GM10847 (cell line): ENCODE measurements around the gene ANKRD39.

Experiments used
- POLR2A ChIP-seq: IDR thresholded peaks from 2 replicates; pipeline ENCODE4 v1.6.1; 2011; ENCODE audit not compliant: insufficient read length; ENCODE audit errors: extremely low read depth

Gene ANKRD39

GRCh38 chr2:96891591-96892333 is 33.9 kb upstream of the ANKRD39 start:
- TF ChIP-seq POLR2A, result no peak

- no peak for TF ChIP-seq POLR2A
Measured at GRCh38 chr2:96890726-96891385, 33.0 kb upstream of the ANKRD39 start.

- no peak for TF ChIP-seq POLR2A
Measured at GRCh38 chr2:96890252-96890651, 32.4 kb upstream of the ANKRD39 start.

DNA sequence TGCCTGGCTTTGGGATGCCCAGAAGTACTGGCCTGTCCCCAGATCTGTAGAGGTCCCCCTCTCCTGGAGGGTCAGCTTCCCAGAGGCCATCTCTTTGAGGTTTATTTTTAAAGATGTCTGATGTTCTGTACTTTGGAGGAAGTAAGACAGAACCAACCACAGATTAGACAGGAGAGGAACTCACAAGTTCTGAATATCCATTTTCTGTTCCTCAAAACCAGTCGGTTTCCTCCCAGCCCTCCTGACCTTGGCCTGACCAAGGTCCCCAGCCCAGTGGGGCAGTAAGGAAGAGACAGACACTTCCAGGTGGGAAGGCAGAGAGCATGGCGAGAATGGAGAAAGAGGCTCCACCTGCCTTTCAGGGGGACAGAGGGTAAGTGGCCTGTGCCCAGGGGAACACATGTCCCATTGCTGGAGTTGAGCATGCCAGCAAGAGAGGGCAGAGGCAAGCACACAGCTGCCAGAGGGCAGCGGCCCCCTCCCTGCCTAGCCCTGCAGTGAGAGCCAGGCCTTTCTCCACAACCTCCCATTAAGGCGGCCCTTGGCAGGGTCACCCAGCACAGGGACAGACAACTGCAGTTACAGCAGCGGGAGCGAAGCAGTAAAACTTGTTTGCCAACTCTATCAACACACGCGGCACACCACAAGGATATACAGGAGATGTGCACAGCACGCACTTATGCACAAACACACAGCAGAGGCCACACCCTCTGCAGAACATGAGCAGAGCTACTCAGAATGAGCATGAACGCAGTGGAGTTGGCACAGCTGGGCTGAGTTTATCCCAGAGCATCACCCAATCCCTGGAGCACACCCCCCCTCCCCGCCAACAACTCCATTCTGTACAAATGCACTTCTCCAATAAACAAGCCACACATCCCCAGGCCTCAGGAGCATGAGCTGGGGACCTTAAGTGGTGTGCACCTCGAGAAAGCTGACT is 30.5 kb upstream of the ANKRD39 start:
- TF ChIP-seq POLR2A, result no peak

DNA sequence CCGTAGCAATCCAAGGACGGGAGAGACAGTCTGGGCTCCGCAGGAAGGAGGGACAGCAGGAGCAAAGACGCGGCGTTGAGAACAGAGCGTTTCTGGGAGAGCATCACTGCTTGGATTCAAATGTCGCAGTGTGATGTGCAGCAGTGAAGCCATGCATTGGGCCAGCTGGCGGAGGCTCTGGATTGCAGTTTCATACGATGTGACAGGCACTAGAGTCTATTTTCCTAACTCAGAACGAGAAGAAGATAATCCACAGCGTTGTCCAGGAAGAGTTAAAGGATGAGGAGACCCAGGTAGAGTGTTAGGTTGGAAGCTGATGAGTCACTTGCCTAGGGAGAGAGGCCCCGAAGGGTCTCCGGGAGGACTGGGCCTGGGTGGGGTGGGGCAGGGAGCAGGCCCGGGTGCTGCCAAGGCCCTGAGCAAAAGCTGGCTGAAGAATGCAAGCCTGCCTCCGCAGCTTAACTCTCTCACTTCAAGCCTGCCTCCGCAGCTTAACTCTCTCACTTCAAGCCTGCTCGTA is 29.7 kb upstream of the ANKRD39 start:
- TF ChIP-seq POLR2A, result no peak

DNA sequence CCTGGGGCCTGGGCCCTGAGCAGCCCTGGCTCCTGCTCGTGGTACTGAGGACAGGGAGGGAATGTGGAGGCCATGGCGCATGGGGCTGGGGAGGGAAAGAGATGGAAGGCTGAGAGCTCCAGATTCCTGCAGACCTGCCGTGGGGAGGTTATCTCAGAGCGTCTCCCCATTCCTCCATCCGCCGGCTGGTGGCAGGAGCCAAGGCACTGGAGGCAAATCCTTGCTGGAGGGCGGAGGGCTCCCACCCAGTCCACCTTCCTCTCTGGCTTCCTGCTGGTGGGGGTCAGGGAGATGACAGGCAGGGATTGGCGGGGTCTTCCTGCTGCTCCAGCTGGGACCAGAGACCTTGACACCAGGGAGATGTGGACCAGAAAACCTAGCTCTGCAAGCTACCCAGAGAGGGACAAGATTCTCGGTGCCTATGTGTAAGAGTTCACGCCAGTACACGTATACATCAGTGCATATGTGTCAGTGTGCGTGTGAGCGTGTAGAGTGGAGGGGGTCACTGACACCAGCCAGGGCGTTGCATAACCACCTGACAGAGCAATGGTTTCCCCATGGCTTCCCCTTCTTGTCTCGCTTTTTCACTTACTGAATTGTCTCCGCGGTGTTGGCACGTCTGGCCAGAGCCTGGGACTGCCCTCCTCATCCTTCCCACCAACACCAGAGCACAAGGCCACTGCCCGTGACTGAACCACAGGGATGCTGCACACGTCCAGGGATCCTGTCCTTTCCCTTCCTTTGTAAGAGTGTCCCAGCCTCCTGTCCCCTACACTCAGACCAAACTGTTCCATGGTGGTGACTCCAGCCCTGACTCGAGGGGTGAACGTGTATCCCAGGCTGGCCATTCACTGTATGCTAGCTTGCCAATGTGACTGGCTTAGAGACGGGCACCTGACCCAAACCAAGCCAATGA is 27.9 kb upstream of the ANKRD39 start:
- TF ChIP-seq POLR2A, result no peak

DNA sequence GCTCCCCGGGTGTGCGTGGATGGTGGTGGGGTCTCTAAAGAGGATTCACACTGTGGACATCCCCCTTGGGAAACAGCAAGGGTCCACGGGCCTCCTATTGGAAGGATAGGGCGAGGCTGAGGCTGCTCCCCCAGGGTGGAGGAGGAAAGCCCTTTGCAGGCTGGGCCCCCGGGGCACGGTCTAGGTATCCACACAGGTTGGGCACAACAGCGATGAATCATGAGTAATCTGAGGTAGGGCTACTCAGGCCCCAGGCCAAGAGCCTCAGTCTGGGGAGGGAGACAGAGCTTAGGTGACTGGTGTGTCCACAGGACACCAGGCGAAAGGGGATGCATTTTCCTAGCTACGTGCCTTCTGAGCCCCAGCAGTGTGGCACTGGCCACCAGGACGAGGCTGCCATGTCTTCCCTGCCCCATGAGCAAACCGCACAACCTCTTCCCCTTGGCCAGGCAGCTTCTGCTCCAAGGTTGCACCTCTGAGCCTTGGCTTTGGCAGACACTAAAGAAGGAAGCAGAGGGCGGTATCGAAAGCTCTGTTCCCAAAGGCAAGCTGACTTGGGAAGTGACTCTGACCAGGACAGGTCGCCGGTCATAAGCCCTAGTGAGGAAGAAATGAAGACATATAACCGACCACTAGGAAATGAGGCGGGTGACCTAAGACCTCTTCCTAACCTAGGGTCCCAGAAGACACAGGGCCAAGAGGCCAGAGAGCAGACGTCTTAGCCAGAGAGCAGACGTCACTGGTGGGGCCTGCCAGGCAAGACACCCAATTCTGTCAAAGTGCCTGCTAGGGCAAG is 26.7 kb upstream of the ANKRD39 start:
- no peak for TF ChIP-seq POLR2A

DNA sequence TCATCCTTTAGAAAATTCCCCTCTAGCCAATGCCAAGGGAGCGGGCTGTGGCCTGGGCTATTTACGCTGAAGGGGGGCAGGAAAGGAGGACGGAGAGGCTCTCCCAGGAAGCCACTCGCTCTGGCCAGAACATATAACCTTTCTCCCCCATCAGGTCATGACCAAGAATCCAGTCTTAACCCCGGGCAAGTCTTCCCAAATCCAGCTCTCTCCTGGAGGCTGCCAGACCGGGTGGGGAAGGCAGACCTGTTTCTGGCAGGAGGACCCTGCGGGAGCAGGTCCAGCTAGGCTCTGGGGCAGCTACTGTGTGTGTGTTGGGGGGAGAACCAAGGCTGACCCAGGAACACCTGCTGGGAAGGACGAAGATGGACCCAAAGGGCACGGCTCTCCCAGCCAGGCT is 25.5 kb upstream of the ANKRD39 start:
- TF ChIP-seq POLR2A, result no peak

DNA sequence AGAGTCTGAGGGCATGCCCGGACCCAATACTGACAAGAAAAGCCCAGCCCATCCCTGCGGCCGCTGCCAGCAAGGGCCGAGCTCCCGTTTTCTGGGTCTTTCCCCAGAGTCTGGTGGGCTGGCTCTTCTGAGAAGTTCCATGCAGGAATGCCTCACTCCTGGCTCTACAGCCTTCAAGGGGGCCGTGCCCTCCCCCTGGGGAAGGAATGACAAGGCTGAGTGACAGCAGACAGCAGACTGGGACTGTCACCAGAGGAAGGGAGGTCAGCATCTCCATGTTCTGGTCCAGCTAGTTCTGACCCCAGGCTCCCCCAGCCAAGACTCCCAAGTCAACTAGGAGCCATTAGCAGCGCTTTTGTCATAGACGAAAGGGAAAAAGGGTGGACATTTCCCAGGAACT is 25.1 kb upstream of the ANKRD39 start:
- TF ChIP-seq POLR2A, result no peak

- TF ChIP-seq POLR2A, result no peak
Measured at GRCh38 chr2:96882230-96882629, 24.4 kb upstream of the ANKRD39 start.

- no peak for TF ChIP-seq POLR2A
Measured at GRCh38 chr2:96881349-96882195, 23.8 kb upstream of the ANKRD39 start.

DNA sequence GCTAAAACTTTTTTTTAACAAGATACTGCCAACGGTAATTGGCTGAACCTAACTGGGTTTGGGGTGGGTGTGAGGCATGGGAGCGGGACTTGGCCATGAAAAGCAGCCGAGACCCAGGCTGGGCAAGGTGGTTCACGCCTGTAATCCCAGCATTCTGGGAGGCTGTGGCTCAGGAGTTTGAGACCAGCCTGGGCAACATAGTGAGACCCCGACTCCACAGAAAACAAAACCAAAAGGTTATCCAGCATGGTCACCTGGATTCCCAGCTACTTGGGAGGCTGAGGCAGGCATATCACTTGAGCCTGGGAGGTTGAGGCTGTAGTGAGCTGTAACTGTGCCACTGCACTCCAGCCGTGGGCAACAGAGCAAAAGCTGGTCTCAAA is 23.1 kb upstream of the ANKRD39 start:
- no peak for TF ChIP-seq POLR2A

- TF ChIP-seq POLR2A, result no peak
Measured at GRCh38 chr2:96879545-96880040, 21.8 kb upstream of the ANKRD39 start.
